ENCODE data around the gene PTPN4.
A peak's percentile ranks its signal among the peaks of the same experiment; 100 is the strongest.

The PTPN4 gene

GRCh38 chr2:119864318-119864717 lies 104.6 kb downstream of the PTPN4 start:
- no peak for DNase-seq

GRCh38 chr2:119871725-119872124 lies 112.0 kb downstream of the PTPN4 start:
- DNase-seq: no peak

DNA sequence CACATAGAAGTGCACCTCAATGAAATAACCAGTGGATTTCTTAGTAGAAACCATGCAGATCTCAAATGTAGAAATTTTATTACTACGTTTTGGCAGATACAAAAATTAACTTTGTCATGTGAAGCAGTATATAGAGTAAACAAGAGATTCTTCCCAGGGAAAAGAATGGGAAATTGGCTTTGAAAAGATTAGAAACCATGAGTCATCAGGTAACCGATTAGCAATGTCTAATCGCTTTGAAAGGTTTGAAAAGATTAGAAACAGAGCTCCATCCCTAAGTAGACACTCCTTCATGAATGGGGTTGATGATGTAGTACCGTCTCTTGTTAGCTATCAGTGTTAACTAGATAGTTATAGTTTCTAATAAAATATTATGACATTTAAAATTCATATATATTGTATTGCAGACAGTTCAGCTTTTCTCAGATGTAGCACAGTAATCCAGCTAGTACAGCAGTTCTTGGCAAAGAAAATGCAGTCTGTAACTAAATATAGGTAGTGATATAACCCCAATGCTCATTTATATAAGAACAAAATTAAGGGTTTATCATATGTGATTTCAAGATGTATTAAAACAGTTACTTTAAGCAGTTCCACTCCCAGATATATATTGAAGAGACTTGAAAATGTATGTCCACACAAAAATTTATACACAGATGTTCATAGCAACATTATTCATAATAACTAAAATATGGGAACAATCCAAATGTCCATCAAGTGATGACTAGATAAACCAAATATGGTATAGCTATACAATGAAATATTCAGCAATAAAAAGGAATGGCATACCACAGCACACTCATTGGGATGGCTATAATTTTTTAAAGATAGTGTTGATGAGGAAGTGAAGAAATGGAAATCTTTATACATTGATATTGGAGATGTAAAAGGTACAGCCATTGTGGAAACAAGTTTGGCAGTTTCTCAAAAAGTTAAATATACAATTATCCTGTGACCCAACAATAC lies 113.9 kb downstream of the PTPN4 start:
- DNase-seq: no peak

DNA sequence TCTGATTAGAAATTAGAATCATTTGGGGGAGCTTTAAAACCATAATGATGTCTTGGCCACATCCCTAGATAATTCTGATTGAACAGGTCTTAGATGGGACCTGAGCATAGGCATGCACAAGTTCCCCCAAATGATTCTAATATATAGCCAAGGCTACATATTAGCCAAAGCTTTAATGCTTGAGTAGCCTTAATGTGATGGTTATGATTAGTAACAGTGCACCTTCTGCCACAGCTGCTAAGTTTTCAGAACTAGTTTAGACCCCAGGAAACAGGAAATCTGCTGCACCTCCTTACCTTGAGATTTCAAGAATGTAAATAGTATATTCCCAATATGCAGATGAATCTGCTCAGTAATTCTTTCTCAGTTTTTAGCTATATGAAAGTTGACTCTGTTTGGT lies 119.8 kb downstream of the PTPN4 start:
- peak; percentile 11 for DNase-seq

DNA sequence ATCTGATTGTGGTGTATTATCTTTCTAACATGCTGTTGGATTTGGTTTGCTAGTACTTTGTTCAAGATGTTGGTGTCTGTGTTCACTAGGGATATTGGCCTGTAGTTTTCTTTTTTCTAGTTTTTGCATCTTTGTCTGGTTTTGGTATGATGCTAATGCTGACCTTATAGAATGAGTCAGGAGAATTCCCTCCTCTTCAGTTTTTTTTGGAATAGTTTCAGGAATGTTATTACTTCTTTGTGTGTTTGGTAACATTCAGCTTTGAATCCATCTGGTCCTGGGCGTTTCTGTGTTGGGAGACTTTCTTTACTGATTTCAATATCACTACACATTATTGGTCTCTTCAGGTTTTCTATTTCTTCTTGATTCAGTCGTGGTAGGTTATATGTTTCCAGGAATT lies 129.0 kb downstream of the PTPN4 start:
- no peak for DNase-seq

- no peak for DNase-seq
These were observed 138.1 kb downstream of the PTPN4 start for GRCh38 chr2:119897736-119898395.

DNA sequence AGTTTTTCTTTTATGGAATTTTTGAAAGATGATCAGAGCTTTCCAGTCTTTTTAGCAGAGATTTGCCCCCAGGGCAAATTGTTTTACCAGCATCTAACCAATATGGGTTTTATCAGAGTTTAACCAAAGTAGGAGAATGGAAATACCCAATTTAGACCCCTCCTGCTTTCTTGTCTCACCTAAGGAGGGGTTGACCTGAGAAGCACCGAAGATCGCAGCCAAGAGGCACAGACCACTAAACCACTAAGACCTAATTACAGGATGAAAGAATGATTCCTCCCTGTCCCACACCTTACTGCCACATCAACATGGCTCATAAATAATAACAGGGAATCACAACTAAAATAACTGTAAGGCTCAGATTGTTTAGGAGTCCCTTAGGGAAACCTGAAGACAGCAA lies 141.3 kb downstream of the PTPN4 start:
- DNase-seq: no peak

DNA sequence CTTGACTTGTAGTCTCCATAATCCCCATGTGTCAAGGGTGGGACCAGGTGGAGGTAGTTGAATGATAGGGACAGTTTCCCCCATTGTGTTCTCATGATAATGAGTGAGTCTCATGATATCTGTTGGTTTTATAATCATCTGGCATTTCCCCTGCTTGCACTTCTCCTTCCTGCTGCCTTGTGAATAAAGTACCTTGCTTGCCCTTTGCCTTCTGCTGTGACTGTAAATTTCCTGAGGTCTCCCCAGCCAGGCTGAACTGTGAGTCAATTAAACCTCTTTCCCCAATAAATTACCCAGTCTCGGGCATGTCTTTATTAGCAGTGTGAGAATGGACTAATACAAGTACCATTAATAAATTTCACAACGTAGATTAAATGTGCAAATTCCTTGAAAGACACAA lies 150.8 kb downstream of the PTPN4 start:
- DNase-seq: no peak

- no peak for DNase-seq
These were observed 154.5 kb downstream of the PTPN4 start for GRCh38 chr2:119914266-119914665.

- DNase-seq: no peak
These were observed 162.1 kb downstream of the PTPN4 start for GRCh38 chr2:119921825-119922224.

GRCh38 chr2:119922699-119923098 lies 163.0 kb downstream of the PTPN4 start:
- no peak for DNase-seq

DNA sequence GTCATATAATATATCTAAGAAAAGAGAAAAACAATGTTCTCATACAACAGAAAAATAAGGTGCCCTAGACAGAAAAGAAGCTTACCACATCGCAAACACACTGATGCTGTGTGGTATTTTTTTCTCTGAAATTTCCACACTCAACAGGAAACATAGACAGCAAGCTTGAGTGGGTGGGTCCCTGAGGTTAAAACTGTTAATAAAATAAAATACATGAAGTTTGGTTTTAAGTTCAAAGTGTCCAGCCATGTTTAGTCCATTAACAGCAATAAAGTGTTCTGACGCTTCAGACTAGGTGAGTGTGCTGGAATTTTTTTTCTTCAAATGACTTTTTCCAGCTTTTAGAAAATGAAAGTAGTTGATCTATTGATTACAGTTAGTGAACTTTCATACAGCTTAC lies 169.8 kb downstream of the PTPN4 start:
- no peak for DNase-seq

DNA sequence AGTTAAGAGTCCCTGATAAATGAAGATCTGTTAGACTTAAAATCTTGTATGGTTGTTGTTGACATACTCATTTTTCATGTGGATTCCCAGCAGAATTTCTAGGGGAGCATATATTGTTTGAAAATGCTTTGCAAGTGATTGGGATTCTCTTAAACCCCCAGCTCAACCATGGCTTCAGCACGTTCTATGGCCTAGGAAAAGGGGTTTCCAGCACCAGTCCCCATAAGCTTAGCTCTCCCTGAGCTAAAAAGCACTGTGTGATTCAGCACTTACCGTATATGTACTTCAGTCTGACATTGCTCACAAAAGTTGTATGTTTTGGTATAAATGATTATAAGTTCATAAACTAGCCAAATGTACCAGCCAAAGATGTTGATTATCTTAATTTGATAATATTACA lies 173.1 kb downstream of the PTPN4 start:
- DNase-seq: no peak

GRCh38 chr2:119934319-119934718 lies 174.6 kb downstream of the PTPN4 start:
- DNase-seq: no peak

DNA sequence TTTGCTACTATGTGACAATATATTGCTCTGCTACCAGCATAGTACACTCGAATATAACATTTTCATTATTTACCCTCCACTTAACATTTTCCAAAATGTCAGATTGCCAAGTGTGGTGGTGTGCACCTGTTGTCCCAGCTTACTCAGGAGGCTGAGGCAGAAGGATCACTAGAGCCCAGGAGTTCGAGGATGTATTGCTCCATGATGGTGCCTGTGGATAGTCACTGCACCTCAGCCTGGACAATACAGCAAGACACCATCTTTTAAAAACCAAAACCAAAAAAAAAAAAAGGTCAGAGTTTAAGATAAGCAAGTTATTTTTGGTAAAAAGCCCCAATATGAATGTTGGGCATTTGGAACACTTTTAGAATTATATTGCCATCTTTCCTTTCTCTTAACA lies 178.0 kb downstream of the PTPN4 start:
- DNase-seq: no peak

- no peak for DNase-seq
These were observed 180.2 kb downstream of the PTPN4 start for GRCh38 chr2:119939915-119940314.

- DNase-seq: no peak
These were observed 181.1 kb downstream of the PTPN4 start for GRCh38 chr2:119940856-119941255.

GRCh38 chr2:119941388-119941787 lies 181.7 kb downstream of the PTPN4 start:
- no peak for DNase-seq

- no peak for DNase-seq
These were observed 182.3 kb downstream of the PTPN4 start for GRCh38 chr2:119941981-119942513.

GRCh38 chr2:119943058-119943457 lies 183.3 kb downstream of the PTPN4 start:
- DNase-seq: no peak

GRCh38 chr2:119947535-119947934 lies 187.8 kb downstream of the PTPN4 start:
- no peak for DNase-seq

DNA sequence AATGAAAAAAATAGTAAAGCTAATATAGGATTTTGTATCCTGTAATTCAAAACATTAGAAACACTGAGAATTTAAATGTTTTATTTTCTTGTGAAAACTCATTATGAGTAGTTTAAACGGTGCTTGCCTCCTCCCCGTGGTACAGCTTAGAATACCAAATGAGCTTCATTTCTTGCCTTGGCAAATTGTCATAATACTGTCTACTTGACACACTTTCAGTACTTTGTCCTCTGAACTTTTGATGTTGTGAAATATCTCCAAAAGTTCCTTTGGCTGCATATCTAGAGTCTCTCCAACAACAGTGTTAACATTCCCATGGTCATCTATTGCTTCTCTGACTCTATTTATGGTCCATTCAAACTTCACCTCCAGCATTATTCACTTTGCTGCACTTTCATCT lies 191.2 kb downstream of the PTPN4 start:
- DNase-seq: no peak

DNA sequence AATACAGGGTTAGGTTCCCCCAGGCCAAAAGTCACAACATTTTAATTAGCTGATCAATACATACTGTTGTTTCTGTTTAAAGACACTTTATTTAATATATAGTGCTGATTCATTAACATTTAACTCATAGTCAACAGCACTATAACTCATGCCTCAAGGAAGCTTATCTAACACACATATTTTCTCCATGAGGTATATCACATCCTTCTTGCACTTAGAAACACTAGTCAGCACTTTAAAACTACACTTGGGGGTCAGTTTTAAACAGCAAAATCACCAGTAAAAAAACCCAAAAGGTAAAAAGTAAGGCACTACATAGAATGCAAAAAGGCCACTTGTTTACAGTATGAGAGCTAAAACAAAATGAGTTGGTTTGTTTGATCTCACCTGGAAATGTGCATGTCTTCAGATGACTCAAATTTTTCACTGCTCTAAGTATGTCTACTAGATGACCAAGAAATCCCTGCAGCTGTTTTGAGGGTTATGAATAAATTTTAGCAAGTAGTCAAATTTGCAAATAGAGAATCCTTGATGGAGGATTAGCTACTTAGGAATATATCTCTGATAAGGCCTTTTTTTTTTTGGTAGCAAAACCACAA lies 199.0 kb downstream of the PTPN4 start:
- no peak for DNase-seq

- no peak for DNase-seq
These were observed 201.1 kb downstream of the PTPN4 start for GRCh38 chr2:119960821-119961220.
